OCI-LY3 (cell line): ENCODE data around the gene METTL3.

Experiments
- CTCF ChIP-seq: fragments of 200-600, 300-600 bp; sonication (generic); IDR thresholded peaks from 2 replicates; pipeline ENCODE4 v1.5.1; 2014; ENCODE audit warnings: antibody characterized with exemption, low read length, low read depth
- EZH2phosphoT487 ChIP-seq: fragments of 200-600 bp; shearing (Covaris generic); IDR thresholded peaks from 2 replicates; pipeline ENCODE4 v1.6.1; 2018; ENCODE audit warnings: antibody characterized with exemption, mixed run types, low read depth

GRCh38 chr14:21524575-21525490 lies 13.7 kb upstream of the METTL3 start:
- TF ChIP-seq CTCF (no peak), EZH2phosphoT487 (no peak)
